ENCODE data around the gene CRYBA4. TPM values are rescaled to one million over a fixed set of nuclear protein-coding genes. Genes with fewer than 3 reads are reported as not detected.

Gene CRYBA4
- total and polyA plus RNA-seq, 5 experiments from 2014 or later: 0.43 TPM; not detected in 4

DNA sequence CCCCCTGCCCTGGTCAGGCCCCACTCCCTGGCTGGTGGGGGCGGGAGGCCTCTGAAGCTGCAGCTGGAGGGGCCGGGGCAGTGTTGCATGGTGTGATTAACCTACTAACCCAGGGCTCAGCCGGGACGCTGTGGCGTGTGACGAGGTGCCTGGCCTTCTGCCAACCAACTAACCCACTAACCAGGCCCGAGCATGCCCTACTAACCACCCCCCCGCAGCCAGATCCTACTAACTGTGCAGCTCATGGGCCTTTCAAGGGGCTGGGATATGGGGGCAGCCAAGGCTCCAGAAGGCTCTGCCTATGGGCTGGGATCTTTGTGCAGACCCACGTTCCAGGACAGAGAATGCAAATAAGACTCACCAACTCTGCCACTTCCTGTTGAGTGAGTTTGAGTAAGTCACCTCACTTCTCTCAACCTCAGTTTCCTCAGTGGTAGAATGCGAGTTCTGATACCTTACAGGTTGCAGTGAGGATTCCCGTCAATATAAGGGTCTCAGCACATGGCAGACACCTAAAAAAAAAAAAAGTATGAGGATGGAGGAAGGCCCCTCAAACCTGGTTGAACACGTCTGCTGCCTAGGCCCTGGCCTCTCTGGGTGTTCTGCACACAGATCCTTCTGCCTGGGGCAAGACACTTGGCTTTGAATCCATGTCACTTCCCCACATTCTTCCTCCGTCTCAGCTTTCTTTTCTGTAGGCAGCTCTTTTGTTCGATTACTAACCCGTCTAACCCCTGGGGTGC is 49.7 kb downstream of the CRYBA4 start:
- peak; percentile 45 to 85 (median 70) for DNase-seq
- POLR2A ChIA-PET: interaction anchor here (0.7 to 5.7 kb wide), 15 partner anchors 12 to 1248 kb away, joined by 3 to 55 read pairs (median 4); partner anchors contain the start of genes HPS4, MIAT, PITPNB and SRRD

DNA sequence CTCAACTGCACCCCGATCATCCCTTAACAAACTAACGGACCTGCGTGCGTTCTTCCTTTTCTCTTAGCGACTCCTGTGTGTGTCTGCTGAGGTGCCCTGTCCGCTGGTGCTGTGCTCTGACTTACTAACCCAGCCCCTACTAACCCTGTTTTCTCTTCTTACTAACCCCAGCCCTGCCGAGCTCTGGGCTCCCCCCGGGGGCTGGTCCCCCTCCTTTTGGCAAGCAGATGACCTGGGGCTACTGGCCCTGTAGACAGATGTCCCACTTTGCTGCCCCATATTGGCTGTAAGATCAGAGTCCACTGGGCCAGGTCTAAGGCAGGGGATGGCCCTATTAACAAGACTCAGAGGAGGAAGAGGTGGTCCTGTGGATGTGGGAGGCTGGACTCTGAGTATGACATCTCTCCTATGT is 50.3 kb downstream of the CRYBA4 start:
- peak in 3 of 10 donors; percentile 17 to 67 (median 18) for DNase-seq
- Mint-ChIP-seq H3K9me3 (no peaks in the 10 kb centered on the region), H3K4me3 (peak overlapping the region; percentile 92 to 100 (median 98)), H3K4me1 (peaks cover 53 to 81% (median 78%) of the 10 kb centered on the region in 4 donors), H3K27ac (peak overlapping the region; percentile 97 to 100 (median 99)), H3K36me3 (peaks cover 0 to 8% (median 0%) of the 10 kb centered on the region in 3 donors), H3K27me3 (no peaks in the 10 kb centered on the region)
- POLR2A ChIA-PET: interaction anchor here (0.6 to 5.7 kb wide), 13 partner anchors 8 to 1247 kb away, joined by 3 to 55 read pairs (median 6); partner anchors contain the start of genes HPS4, MIAT, PITPNB and SRRD
- ATAC-seq: peak; percentile 20 to 41

More for the DNA sequence above, 49.7 kb downstream of the CRYBA4 start:
- H3K9me3 Mint-ChIP-seq: no peaks in the 10 kb centered on the region
- peak overlapping the region; percentile 97 to 100 (median 99) for H3K27ac Mint-ChIP-seq
- ATAC-seq: peak; percentile 33 to 37
- H3K4me3 Mint-ChIP-seq: peak overlapping the region; percentile 92 to 100 (median 98)
- H3K4me1 Mint-ChIP-seq: peaks cover 53 to 78% (median 74%) of the 10 kb centered on the region in 4 donors
- peaks cover 0 to 7% (median 0%) of the 10 kb centered on the region in 3 donors for H3K36me3 Mint-ChIP-seq
- no peaks in the 10 kb centered on the region for H3K27me3 Mint-ChIP-seq

DNA sequence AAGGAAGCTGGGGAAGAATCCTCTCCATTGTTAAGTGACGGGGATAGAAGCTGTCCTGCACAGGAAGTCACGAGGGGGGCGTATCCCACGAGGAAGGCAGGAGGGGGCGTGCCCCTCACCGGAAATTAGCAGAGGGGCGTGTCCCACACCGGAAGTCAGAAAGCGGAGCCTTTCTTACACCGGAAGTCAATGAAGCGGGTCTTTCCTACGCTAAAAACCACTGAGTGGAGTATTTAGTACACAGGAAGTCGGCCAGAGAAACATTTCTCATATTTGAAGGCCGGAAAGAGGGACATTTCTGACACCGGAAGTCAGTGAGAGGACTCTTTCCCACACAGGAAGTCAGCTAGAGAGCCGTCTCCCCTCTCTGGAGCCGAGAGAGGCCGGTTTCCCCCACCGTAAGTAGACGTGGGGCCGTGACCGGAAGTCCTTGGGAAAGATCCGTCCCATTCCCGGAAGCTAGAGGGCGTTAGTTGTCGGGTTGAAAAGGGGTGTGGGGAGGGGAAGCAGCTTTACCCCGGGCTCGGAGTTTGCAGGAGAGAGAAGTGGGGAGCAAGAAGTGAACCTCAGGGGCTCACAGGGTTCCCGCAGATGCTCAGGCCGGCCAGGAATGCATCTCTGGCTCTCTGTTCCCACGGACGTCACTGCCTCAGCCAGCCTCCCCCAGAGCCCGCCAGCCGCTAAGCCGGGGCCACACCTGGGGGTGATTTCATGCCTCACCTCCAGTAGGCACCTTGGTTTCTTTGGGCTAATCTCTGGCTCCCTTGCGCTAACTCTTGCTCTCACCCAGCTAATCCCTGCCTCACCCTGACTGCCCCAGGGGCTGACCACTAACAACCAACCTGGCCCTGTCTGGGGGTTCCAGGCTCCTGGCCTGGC is 51.1 kb downstream of the CRYBA4 start:
- Mint-ChIP-seq H3K36me3 (peaks cover 0 to 12% (median 0%) of the 10 kb centered on the region in 3 donors), H3K27ac (peak overlapping the region; percentile 97 to 100 (median 99)), H3K4me1 (peaks cover 55 to 86% (median 84%) of the 10 kb centered on the region in 4 donors), H3K27me3 (no peaks in the 10 kb centered on the region), H3K9me3 (no peaks in the 10 kb centered on the region), H3K4me3 (peak overlapping the region; percentile 92 to 100 (median 98))
- DNase-seq (peak; percentile 74 to 97 (median 90)), ATAC-seq (peak; percentile 64 to 76)
- POLR2A ChIA-PET: interaction anchor here (0.6 to 5.7 kb wide), 13 partner anchors 9 to 1247 kb away, joined by 3 to 55 read pairs (median 5); partner anchors contain the start of genes HPS4, MIAT, PITPNB and SRRD

DNA sequence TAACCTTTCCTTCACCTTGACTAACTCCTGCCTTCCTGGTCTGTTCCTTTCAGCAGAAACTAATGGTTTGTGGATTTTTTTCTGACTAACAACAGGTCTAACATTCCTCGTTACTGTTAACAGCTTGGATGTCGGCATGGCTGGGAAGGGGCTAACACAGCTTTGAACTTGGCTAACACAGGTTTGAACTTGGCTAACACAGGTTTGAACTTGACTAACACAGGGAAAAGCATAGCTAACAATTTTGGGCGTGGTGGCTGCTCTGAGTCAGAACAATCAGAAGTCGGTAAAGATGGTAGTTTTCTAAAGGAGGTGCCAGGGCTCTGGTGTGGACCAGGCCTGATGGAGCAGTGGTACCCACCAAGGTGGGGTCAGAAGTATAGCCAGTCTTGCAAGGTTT is 51.7 kb downstream of the CRYBA4 start:
- Mint-ChIP-seq H3K4me3 (peak overlapping the region; percentile 92 to 100 (median 98)), H3K27ac (peak overlapping the region; percentile 97 to 100 (median 99)), H3K36me3 (peaks cover 0 to 17% (median 0%) of the 10 kb centered on the region in 3 donors), H3K4me1 (peaks cover 58 to 93% (median 90%) of the 10 kb centered on the region in 4 donors), H3K9me3 (no peaks in the 10 kb centered on the region), H3K27me3 (no peaks in the 10 kb centered on the region)
- ATAC-seq (no peak), DNase-seq (no peak)
- POLR2A ChIA-PET: interaction anchor here (0.6 to 5.7 kb wide), 11 partner anchors 8 to 1246 kb away, joined by 3 to 55 read pairs (median 6); partner anchors contain the start of genes HPS4, MIAT, PITPNB and SRRD

DNA sequence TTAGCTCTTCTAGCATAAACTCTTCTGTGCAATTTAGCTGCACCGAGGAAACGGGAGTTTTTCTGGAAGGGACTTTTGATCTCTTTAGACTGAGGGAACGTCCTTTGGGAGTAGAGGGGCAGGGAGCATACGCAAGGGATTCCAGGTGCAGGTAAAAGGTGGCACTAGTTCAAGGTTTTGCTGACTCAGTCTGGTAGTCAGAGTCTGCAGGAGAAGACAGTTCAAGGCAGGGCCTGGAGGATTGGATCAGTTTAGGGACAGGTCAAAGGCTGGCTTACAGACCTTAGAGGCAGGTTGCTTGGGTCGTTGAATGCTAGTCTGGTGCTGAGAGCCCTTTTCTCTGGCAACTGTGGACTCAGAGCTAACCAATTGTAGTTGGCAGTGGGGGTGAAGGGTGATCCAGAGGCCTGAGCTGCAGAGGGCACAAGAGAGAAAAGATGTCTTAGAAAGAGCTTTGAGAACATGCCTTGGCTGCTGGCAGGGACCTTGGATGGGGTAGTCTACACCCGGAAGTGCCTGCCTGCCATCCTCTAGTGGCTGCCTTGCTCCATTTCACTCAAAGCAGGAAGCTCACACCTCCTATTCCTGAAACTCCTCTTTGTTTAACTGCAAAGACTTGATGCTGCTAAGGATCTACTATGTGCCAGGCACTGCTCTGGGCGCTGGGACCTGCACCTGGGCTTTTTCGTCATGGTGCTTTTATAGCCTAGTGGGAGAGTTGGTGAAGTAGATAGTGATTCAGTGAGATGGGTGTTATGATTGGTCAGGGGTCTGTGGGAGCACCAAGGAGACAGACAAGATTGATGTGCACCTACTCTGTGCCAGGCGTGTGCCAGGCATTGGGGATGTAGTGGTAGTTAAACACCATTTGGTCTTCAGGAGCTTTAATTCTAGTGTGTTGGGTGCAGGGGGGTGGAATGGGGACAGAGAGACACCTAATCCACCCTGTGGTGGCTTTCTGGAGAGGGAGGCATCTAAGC is 52.7 kb downstream of the CRYBA4 start:
- POLR2A ChIA-PET: interaction anchor here (0.6 to 5.7 kb wide), 9 partner anchors 9 to 191 kb away, joined by 3 to 55 read pairs (median 3); partner anchors contain the start of genes HPS4, MIAT and SRRD
- peak overlapping the region; percentile 97 to 100 (median 99) for H3K27ac Mint-ChIP-seq
- no peak for ATAC-seq
- H3K36me3 Mint-ChIP-seq: peaks cover 0 to 19% (median 0%) of the 10 kb centered on the region in 3 donors
- H3K4me1 Mint-ChIP-seq: peaks cover 62 to 96% (median 91%) of the 10 kb centered on the region in 4 donors
- no peaks in the 10 kb centered on the region for H3K27me3 Mint-ChIP-seq
- DNase-seq: peak in 1 of 10 donors; percentile 10
- peak overlapping the region; percentile 92 to 100 (median 98) for H3K4me3 Mint-ChIP-seq
- H3K9me3 Mint-ChIP-seq: no peaks in the 10 kb centered on the region

DNA sequence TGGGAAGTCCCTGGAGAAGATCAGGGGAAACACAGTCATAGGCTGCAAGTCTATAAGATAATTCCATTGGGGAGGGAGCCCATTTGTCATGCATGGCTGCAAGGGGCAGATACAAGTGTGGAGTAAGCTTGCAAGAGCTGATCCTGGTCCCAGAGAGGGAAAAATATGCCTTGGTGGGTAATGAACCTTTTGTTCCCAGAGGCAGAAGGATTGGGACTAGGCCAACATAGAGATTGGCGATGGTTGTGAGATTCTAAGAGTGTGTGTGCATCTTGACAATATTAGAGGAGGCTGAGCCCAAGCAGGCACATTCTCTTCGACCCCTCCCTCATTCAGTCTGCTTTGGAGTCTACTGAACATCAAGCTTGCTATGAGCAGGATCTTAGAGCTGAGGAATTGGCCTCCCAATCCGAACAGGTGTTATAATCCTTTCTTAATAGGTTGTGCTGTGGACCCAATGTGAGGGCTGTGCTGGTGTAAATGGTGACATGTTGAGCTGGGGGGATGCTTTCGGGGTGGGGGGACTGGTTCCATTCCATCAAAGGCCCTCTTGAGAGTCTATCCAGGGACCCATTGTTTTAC is 54.0 kb downstream of the CRYBA4 start:
- DNase-seq: no peak
- Mint-ChIP-seq H3K9me3 (no peaks in the 10 kb centered on the region), H3K27ac (peak overlapping the region; percentile 97 to 100 (median 99)), H3K27me3 (no peaks in the 10 kb centered on the region), H3K4me3 (peak overlapping the region in 9 of 10 donors; percentile 93 to 100 (median 98)), H3K36me3 (peaks cover 0 to 30% (median 0%) of the 10 kb centered on the region in 3 donors), H3K4me1 (peaks cover 59 to 93% (median 88%) of the 10 kb centered on the region in 4 donors)
- ATAC-seq: no peak
- POLR2A ChIA-PET: interaction anchor here (0.7 to 5.7 kb wide), 2 partner anchors 17 to 307 kb away, joined by 5 to 55 read pairs; partner anchors contain the start of gene MIAT

DNA sequence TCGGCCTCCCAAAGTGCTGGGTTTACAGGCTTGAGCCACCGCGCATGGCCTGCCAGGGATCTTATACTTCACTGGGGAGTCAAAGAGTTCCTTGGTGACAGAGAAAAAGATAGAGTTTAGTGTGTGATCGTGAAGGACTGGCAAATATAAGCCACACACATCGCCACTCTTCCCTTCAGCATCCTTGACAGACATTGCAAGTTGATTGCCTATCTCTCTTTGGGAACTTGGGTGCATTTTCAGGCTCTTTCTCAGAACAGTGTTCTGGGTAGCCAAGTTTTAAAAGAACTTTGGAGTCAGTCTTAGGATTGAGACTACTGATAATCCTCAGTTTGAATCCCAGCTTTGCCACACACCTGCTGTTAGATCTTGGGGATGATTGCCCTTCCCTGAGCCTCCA is 55.5 kb downstream of the CRYBA4 start:
- ATAC-seq: no peak
- H3K27ac Mint-ChIP-seq: peak overlapping the region in 8 of 10 donors; percentile 60 to 94 (median 82)
- DNase-seq: no peak
- POLR2A ChIA-PET: no interaction called here
- no peaks in the 10 kb centered on the region for H3K9me3 Mint-ChIP-seq
- H3K4me1 Mint-ChIP-seq: peaks cover 50 to 81% (median 78%) of the 10 kb centered on the region in 4 donors
- peak overlapping the region in 4 of 10 donors; percentile 26 to 41 (median 38) for H3K4me3 Mint-ChIP-seq
- H3K27me3 Mint-ChIP-seq: no peaks in the 10 kb centered on the region
- peaks cover 0 to 44% (median 4%) of the 10 kb centered on the region in 3 donors for H3K36me3 Mint-ChIP-seq

DNA sequence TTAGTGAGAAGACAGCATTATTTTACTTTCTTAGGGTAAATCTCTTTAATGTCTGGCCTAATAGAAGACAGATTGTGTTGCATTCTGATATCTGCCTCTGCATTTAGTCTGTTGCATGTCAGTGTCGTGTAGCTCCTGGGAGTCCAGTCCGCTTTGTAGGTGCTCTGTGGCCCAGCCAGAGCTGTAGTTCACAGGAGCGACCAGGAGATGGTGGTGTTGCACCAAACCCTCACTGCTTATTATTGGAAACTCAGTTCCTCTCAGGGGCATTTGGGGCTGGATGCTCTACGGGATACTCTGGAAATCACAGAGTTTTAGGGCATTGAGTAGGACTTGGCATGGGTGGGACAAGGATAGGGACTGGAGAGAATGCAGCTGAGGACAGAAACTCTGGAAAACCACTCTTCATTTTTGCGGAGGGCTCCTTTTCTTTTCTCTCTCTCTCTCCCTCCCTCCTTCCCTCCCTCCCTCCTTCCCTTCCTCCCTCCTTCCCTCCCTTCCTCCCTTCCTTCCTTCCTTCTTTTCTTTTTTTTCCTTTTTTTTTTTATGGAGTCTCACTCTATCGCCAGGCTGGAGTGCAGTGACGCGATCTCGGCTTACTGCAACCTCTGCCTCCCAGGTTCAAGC is 57.4 kb downstream of the CRYBA4 start:
- Mint-ChIP-seq H3K4me1 (peaks cover 46 to 81% (median 72%) of the 10 kb centered on the region in 4 donors), H3K27me3 (no peaks in the 10 kb centered on the region), H3K9me3 (no peaks in the 10 kb centered on the region), H3K4me3 (peak overlapping the region in 7 of 10 donors; percentile 22 to 77 (median 62)), H3K36me3 (peaks cover 0 to 63% (median 14%) of the 10 kb centered on the region in 3 donors), H3K27ac (peak overlapping the region; percentile 5 to 94 (median 78))
- POLR2A ChIA-PET: interaction anchor here (0.6 to 1.2 kb wide), 2 partner anchors 14 to 73 kb away, joined by 3 to 4 read pairs; no protein-coding TSS in a partner anchor
- ATAC-seq (peak; percentile 76 to 83), DNase-seq (peak; percentile 46 to 80 (median 62))

Data from naive thymus-derived CD8-positive, alpha-beta T cell (primary cell).